ENCODE measurements around the gene STARD8.
A peak's percentile ranks its signal among the peaks of the same experiment; 100 is the strongest.
"Not testable (repeated sequence)": the region's sequence is repeated elsewhere in the genome, so short reads cannot be mapped to it uniquely, and the experiment has no call there.

STARD8 gene

DNA sequence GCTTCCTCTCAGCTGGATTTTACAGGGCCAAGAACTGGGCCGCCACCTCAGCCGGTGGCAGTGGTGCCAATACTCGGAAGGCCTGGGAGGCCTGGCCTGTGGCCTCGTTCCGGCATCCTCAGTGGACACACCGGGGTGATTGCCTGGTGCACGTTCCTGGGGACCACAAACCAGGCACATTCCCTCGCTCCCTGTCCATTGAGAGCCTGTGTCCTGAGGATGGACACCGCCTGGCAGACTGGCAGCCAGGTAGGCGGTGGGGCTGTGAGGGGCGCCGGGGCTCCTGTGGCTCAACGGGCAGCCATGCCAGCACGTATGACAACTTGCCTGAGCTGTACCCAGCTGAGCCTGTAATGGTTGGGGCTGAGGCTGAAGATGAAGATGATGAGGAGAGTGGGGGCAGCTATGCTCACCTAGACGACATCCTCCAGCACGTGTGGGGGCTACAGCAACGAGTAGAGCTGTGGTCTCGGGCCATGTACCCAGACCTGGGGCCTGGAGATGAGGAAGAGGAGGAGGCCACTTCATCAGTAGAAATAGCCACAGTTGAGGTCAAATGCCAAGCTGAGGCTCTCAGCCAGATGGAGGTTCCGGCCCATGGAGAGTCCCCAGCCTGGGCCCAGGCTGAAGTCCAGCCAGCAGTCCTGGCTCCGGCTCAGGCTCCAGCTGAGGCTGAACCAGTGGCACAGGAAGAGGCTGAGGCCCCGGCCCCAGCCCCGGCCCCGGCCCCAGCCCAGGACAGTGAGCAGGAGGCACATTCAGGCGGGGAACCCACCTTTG lies 70.4 kb downstream of the STARD8 start:
- no peak for DNase-seq (ENCODE audit: low read depth)

DNA sequence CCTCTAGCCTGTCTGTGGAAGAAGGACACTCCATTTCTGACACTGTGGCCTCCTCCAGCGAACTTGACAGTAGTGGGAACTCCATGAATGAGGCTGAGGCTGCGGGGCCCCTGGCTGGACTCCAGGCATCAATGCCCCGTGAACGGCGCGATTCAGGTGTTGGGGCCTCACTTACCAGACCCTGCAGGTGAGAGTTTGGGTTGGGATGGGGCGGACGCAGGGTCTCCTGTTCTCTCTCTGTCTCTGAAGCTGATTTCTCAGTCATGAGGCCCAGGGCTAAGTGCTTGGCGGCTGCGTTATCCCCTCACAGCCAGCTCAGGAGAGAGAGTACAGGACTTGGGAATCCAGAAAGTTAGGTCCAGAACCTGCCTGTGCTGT lies 71.0 kb downstream of the STARD8 start:
- no peak for DNase-seq (ENCODE audit: low read depth)

DNA sequence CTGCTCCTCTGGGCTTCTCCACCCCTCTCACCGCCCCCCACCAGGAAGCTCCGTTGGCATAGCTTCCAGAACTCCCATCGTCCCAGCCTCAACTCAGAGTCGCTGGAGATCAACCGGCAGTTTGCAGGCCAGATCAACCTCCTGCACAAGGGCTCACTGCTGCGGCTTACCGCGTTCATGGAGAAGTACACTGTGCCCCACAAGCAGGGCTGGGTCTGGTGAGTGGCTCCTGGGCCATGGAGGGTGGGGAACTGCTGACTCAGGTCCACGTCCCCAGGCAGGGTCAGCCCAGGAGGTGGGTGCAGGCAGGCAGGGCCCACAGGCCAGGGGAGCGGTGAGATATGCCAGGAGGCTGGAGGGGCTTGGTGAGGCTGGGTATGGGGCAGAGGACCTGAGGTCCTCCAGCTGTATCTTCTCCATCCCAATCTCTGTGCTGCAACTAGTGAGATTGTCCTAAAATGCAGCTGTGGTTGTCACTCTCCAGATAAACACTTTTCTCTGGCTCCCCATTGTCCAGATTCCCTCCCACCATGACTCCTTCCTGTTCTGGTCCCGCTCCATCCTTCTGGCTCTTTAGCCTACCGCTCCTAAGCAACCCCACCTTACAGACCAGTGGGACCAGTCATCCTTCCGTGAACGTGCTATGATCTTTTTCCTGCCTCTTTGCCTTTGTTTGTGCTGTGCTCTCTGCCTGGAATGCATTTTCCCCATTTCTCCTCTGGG lies 71.9 kb downstream of the STARD8 start:
- no peak for DNase-seq (ENCODE audit: low read depth)

DNA sequence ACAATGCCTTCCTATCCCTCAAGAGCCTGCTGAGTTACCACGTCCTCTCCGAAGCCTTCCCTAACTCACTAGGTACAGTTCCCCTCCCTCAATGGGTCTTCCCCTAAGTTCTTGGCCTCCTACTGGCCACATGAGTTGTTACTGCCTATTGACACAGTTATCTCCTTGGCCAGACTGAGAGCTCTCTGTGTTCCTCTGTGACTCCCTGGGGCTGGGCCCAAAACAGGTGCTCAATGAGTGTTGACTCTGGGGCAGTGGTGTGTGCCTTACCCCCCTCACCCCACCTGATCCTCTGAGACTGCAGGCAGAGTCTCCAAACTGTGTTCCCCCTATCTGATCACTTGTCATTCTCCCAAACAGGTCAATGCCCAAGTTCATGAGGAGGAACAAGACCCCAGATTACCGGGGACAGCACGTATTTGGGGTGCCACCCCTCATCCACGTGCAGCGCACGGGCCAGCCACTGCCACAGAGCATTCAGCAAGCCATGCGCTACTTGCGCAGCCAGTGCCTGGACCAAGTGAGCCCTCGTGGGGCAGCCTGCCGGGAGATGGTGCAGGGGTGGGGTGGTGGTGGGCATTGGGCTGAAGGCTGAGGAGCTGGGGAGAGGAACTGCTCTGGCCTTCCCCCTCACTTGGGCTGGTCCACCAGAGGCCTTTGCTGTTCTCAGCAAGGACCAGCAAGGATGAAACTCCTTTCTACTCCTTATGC lies 72.6 kb downstream of the STARD8 start:
- no peak for DNase-seq (ENCODE audit: low read depth)

DNA sequence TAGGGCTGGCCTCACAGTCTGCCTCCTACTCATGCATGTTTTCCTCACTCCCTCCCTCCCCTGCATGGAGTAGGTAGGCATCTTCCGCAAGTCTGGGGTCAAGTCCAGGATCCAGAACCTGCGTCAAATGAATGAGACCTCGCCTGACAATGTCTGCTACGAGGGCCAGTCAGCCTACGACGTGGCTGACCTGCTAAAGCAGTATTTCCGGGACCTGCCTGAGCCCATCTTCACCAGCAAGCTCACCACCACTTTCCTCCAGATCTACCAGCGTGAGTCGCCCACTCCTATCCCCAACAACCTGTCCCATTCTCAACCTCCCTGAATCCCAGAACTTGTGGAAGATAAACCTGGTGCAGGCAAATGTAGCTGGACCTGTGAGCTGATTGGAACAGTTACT lies 73.4 kb downstream of the STARD8 start:
- no peak for DNase-seq (ENCODE audit: low read depth)

DNA sequence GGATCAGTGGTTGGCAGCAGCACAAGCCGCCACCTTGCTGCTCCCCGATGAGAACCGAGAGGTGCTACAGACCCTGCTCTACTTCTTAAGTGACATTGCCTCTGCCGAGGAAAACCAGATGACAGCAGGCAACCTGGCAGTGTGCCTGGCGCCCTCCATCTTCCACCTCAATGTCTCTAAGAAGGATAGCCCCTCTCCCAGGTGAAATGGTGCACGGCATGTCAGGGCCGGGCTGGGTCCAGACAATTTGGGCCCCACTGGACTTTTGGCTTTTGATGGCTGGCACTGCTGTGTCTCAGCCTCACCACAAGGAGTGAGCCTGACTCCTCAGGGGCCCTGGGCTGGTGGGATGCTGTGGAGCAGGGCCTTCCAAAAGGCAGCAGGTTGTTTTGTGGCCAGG lies 74.1 kb downstream of the STARD8 start:
- DNase-seq (ENCODE audit: low read depth), result no peak

DNA sequence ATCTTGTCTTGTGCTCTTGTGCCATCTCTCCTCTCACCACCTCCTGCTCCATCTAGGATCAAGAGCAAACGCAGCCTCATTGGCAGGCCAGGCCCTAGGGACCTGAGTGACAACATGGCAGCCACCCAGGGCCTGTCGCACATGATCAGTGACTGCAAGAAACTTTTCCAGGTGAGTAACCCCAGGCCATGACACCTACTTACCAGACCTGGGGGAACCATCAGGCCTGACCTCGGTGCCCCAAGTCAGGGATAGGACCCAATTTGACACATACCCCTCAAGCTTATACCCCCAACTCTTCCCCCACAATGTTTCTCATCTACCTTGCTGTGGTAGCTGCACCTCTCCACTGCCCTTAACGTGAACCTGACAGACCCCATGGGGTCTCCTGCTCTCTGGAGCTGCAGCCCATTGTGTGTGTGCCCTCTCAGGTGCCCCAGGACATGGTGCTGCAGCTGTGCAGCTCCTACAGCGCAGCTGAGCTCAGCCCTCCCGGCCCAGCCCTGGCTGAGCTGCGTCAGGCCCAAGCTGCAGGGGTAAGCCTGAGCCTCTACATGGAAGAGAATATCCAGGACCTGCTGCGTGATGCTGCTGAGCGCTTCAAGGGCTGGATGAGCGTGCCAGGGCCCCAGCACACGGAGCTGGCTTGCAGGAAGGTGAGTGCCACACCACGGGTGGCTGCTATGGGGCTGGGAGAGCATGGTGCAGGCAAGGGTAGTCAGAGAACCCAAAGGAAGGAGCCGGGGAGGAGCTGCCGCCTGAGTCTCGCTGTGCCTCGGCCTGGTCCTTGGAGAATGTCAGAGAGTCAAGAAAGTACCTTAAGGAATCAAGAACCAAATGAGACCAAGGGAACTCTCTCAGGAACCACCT lies 74.8 kb downstream of the STARD8 start:
- no peak for DNase-seq (ENCODE audit: low read depth)

DNA sequence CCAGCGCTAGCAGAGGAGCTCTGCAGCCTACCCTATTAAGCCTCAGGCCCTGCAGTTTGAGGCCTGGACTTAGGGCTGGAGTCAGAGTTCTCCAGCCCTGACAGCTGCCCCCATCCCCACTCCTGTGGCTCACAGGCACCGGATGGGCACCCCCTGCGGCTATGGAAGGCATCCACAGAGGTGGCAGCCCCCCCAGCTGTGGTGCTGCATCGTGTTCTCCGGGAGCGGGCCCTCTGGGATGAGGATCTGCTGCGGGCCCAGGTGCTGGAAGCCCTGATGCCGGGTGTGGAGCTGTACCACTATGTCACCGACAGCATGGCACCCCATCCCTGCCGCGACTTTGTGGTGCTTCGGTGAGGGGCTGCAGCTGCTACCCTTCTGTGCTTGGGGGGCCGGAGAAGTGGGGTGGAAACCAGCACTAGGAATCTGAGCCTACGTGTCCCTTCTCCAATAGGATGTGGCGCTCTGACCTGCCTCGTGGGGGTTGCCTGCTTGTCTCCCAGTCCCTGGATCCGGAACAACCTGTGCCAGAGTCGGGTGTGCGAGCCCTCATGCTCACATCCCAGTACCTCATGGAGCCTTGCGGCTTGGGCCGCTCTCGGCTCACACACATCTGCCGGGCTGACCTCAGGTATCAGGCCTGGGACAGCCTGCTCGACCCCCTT lies 76.2 kb downstream of the STARD8 start:
- DNase-seq (ENCODE audit: low read depth), result no peak

DNA sequence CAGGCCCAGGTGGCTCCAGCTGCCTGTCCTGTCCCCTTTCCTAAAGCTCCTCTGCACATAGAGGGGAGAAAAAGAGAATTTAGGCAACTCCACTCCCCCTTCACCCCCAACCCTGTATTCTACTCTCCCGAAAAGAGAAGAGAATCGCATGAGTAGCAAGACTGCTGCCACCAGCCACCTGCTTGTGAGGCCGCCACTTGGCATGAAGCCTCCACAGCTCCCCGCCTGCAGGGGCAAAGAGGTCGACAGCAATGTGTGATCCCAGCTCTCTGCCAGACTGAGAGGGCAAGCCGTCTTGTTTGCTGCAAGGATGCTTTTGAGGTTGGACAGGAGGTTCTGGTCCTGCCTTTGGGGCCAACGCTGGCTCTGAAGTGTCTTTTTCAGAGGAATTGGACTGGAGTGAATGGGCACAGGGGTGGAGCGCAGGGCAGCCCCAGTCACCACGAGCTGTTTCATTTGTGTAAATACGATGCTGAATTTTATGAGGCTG lies 77.1 kb downstream of the STARD8 start:
- DNase-seq (ENCODE audit: low read depth), result no peak

DNA sequence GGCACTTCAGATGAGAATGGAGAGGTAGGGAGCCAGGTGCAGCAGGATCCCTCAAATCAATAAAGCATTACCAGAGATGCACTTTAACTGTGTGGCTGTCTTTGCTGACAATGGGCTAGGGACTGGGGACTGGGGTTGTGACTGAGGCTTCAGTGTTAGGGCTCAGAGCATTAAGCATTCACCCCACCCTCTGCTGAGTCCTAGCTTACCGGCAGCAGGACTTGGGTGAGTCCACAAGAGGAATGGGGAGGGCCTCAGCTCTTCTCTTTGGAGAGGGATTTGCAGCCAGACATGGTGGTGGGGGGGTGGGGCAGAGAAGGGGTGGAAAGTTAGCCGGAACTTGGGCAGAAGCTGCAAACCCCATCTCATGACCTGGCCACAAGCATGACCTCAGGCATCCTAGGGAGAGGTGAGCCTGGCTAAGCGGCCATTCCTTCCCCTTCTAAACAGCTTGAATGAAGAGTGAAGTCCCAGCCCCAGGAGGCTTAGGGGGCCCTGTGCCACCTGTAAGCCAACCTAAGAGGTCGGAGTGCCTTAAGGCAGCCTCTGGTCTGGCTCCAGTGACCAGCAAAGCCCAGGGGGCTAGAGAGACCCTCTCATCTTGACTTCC lies 78.4 kb downstream of the STARD8 start:
- no peak for DNase-seq (ENCODE audit: low read depth)

DNA sequence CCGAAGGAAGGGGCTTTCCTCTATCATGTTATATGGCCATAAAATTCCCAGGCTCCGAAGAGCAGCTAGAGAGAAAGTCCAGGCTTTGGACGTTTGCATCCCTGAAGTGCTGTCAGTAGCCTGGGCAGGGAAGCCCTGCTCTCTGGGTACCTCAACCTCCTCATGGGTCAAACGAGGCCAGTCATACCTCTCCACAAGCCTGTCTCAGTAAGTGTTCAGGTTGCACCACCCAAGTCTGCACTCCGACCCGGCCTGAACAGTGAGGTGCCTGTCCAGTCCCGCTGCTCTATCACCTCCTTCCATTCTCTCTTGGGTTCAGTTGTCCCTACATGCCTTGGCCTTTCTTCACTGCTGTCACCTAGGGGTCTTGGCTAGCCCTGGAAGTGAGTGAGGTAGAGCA lies 78.9 kb downstream of the STARD8 start:
- DNase-seq (ENCODE audit: low read depth), result no peak

DNA sequence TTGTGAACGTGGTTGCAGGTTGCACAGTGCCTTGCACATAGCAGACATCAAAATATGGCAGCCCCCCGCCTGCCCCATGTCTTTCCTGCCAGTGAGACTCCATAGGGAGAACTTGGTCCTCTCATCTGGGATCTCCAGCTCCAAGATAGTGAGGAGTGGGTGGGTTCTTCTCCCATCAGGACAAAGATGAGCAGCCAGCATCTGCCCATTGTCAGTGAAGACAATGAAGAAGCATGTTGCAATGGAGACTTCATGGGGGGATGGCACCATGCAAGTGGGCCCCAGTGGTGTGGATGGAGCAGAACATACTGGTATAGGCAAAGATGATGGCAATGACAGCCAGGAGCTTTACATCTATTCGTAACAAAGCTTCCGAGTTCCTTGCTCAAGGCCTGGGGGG lies 80.2 kb downstream of the STARD8 start:
- no peak for DNase-seq (ENCODE audit: low read depth)

DNA sequence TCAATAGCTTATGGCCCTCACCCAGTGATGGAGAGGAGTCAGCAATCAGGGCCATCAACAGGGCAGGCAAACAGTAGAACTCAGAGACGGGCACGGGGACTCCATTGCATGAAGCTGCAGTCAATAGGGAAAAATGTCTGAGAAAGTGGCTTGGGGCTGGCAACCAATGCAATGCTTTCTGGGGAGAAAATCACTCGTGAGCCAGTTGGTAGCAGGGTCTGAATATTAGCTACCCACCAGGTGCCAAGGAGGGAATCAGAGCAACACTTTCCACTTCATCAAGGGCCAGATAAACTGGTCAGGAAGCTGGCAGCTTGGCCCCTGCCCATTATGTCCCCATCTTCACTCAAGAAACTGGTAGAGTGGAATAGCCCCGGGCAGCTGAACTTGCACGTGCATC lies 80.7 kb downstream of the STARD8 start:
- no peak for DNase-seq (ENCODE audit: low read depth)

DNA sequence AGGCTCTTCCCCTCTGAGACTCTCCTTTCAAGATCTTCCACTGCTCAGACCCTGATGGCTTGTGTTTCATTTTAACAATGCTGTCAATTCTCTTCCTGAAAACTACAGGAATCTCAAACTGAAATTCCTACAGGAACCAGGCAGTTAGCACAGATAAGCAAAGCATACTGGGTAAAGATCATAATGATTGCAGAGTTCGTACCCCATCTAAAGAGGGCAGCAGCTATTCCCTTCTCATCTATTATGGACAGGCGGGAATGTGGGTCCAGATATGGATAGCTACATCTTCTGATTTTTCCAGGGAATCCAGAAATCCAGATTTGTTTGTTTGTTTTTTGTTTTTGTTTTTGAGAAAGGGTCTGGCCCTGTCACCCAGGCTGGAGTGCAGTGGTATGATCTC lies 83.8 kb downstream of the STARD8 start:
- DNase-seq (ENCODE audit: low read depth), result no peak

DNA sequence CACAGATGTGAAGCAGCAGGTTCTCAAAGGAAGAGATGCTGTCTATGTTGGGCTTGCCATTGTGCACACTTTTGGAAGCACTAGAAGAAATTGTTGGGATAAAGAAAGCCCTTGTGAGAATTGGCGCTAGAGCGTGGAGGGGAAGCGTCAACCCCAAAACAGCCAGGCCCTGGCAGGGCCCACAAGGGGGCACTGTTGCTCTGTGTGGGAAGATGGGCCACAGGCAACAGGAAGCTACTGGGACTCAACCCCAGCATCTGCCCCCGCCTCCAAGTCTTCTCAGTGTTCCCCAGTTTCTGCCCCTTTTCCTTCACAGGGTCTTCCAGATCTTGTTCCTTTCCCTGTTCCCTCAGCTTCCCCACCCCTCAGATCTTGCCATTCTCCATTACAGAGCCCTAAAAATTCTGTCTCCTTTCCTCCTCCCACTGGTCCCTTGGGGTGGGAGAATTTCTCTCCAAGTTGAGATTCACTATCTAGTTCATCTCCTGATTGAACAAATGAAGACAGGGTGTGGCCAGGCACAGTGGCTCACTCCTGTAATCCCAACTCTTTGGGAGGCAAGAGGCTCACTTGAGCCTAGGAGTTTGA lies 85.5 kb downstream of the STARD8 start:
- peak; percentile 25 for DNase-seq (ENCODE audit: low read depth)

DNA sequence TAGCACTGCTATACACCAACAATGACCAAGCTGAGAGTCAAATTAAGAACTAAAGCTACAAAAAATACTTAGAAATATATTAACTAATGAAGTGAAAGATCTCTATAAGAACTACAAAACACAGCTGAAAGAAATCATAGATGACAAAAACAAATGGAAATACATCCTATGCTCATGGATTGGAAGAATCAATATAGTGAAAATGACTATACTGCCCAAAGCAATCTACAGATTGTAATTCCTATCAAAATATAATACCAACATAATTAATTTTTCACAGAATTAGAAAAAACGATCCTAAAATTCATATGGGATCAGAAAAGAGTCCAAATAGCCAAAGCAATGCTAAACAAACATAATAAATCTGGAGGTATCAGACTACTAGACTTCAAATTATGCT lies 87.8 kb downstream of the STARD8 start:
- DNase-seq (ENCODE audit: low read depth), result no peak

DNA sequence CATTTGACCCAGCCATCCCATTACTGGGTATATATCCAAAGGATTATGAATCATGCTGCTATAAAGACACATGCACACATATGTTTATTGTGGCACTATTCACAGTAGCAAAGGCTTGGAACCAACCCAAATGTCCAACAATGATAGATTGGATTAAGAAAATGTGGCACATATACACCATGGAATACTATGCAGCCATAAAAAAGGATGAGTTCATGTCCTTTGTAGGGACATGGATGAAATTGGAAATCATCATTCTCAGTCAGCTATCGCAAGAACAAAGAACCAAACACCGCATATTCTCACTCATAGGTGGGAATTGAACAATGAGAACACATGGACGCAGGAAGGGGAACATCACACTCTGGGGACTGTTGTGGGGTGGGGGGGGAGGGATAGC lies 94.4 kb downstream of the STARD8 start:
- DNase-seq (ENCODE audit: low read depth), result not testable (repeated sequence)

DNA sequence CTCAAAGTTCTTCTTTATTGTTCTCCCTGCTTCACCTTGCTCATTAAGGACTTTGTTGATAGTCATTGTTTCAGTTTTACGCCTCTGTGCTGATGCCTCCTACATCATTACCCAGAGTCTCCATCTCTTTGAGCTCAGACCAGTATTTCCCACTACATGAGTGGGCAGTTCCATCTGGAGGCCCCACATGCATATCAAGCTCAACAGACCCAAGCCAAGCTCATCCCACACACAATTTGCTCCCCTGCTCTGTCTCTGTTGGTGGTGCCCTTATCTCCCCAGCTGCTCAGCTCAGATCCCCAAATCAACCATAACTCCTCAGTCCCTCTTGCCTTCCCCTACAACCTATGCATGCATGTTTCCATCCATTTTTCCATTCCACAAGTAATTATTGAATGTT lies 96.3 kb downstream of the STARD8 start:
- no peak for DNase-seq (ENCODE audit: low read depth)

DNA sequence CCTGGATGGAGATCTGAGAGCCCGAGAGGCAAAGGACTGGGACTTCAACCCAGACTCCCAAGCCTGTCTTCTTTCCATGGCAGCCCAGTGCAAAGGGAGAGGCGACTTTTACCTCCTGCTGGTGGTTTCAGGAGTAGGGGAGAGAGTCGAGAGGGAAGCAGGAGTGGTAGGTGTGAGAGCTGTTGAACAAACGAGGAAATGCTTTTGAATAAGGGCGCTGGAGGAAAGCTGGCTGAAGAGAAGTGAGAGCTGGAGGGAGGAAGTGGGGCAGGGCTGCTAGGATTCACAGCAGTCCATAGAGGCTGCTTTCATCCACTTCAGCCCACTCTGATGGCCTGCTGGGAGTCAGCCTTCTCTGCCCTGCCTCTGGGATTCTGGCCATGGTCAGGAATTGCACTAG lies 99.5 kb downstream of the STARD8 start:
- no peak for DNase-seq (ENCODE audit: low read depth)

DNA sequence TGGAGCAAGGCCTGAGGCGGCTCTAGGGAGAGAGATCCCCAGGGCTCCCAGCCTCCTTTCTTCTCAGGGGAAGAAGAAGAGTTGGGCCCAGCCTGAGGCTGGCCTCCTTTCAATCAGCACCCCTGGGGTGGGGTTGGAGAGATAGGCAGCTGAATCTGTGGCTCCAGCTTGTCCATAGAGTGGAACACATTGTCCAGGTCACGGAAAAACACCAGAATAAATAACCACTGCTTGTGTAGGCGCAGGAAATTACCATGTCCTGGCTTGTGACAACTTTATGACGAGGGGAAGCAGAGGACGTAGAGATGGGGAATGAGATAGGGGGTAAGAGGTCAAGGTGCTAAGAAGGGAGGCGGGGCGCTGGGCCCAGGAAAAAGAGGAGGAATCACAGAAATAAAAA lies 100.6 kb downstream of the STARD8 start:
- no peak for DNase-seq (ENCODE audit: low read depth)

DNA sequence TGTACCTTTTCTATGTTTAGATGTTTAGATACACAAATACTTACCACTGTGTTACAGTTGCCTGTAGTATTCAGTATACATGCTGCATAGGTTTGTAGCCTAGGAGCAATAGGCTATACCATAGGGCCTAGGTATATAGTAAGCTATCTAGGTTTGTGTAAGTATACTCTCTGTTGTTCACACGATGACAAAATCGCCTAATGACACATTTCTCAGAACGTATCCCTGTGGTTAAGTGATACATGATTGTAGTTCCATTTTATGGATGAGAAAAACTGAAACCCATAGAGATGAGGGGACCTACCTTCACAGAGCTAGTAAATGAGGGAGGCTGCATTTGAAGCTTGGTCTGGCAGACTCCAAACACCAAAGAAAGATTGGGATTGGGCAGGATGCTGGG lies 102.0 kb downstream of the STARD8 start:
- no peak for DNase-seq (ENCODE audit: low read depth)
